Neuron (in vitro differentiated cells): ENCODE data around the gene PPM1A.

Experiments
- H2AFZ ChIP-seq: one replicate; pipeline ENCODE4 v1.6.1; 2013; ENCODE audit warnings: low read depth, mild to moderate bottlenecking, inconsistent platforms, low read length, moderate library complexity
- H3K27me3 ChIP-seq: one replicate; pipeline ENCODE4 v1.6.1; 2013; ENCODE audit warnings: low read length; ENCODE audit not compliant: insufficient read depth
- H3K36me3 ChIP-seq: one replicate; pipeline ENCODE4 v1.6.1; 2013; ENCODE audit warnings: low read length; ENCODE audit not compliant: insufficient read depth
- H3K4me1 ChIP-seq: one replicate; pipeline ENCODE4 v1.6.1; 2013; ENCODE audit warnings: low read length; ENCODE audit not compliant: insufficient read depth
- H3K4me3 ChIP-seq: 2 replicates; pipeline ENCODE4 v1.5.1; 2013; ENCODE audit warnings: mild to moderate bottlenecking, low read length, moderate library complexity
- H3K9me3 ChIP-seq: one replicate; pipeline ENCODE4 v1.6.1; 2013; ENCODE audit warnings: low read length

The PPM1A gene

DNA sequence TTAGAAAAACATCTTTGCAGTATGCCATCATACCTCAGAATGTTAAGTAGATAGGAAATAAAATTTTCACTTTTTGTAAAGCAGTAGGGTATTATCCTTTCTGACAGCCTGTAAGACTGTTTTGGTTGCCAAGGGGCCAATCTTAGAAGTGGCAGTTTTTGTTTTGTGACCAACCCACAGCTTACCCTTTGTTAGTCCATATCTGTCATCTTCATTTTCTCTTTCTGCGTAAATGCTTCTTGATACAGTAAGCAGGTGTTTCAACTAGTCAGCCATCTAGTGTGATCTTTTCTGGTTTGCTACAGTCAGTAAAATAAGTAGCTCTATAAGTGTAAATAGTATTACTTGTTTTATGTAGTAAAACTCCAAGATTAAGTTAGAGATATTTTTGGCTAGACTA lies 8.8 kb downstream of the PPM1A start:
- no peaks in the 10 kb centered on the region for H3K27me3 ChIP-seq
- peaks cover 8% of the 10 kb centered on the region for H3K4me1 ChIP-seq
- H3K36me3 ChIP-seq: no peaks in the 10 kb centered on the region
- no peak overlapping the region for H2AFZ ChIP-seq
- H3K9me3 ChIP-seq: no peaks in the 10 kb centered on the region
- no peak overlapping the region for H3K4me3 ChIP-seq

DNA sequence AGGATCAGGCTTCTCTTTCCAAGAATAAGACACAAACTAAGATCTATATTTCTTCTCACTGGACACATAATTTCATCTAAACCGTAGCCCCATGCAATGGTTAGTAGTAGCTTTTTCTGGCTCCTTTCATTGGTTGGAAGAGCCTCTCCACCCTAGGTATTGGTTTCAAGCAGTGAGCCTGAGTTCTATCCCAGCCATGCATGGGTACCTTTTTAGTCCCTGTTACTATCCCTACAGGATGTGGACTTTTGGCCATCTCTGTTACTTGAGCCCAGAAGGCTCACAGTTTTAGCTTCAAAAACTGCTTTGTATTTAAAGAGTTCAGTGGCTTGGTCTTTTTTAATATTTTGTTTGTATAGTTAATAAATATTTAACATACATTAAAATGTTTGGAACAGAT lies 16.1 kb downstream of the PPM1A start:
- Histone ChIP-seq H3K4me3 (no peak overlapping the region), H3K36me3 (no peaks in the 10 kb centered on the region), H3K9me3 (peaks cover 8% of the 10 kb centered on the region), H2AFZ (no peak overlapping the region), H3K4me1 (no peaks in the 10 kb centered on the region), H3K27me3 (no peaks in the 10 kb centered on the region)

GRCh38 chr14:60266021-60266937 lies 17.3 kb downstream of the PPM1A start:
- Histone ChIP-seq H3K4me3 (no peak overlapping the region), H3K9me3 (peaks cover 8% of the 10 kb centered on the region), H3K4me1 (no peaks in the 10 kb centered on the region), H2AFZ (no peak overlapping the region), H3K27me3 (no peaks in the 10 kb centered on the region), H3K36me3 (no peaks in the 10 kb centered on the region)

- Histone ChIP-seq H3K9me3 (no peaks in the 10 kb centered on the region), H2AFZ (no peak overlapping the region), H3K27me3 (no peaks in the 10 kb centered on the region), H3K4me1 (peaks cover 11% of the 10 kb centered on the region), H3K4me3 (no peak overlapping the region), H3K36me3 (no peaks in the 10 kb centered on the region)
Observed at GRCh38 chr14:60272177-60272576, 23.2 kb downstream of the PPM1A start.

- no peaks in the 10 kb centered on the region for H3K36me3 ChIP-seq
- no peak overlapping the region for H2AFZ ChIP-seq
- H3K4me3 ChIP-seq: no peak overlapping the region
- no peaks in the 10 kb centered on the region for H3K27me3 ChIP-seq
- no peaks in the 10 kb centered on the region for H3K9me3 ChIP-seq
- H3K4me1 ChIP-seq: peaks cover 11% of the 10 kb centered on the region
Observed at GRCh38 chr14:60273956-60274355, 24.9 kb downstream of the PPM1A start.

DNA sequence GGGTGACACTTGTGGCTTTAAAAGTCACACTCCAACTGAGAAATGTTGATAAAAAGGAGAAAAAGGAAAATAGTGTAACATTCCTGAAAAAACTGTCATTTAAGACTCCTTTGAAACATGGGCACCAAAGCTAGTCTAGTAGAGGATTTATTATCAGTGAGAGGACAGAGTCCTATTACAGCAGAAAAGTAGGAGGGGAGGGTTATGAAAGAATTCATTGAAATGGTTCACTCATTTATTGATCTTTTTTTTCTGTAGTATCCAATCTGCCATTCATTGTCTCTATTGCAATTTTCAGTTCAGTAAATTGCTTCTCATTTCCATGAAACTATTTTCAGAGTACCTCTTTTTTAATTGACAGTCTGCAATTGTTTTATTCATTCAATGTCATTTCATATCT lies 25.4 kb downstream of the PPM1A start:
- no peak overlapping the region for H3K4me3 ChIP-seq
- H3K27me3 ChIP-seq: no peaks in the 10 kb centered on the region
- no peak overlapping the region for H2AFZ ChIP-seq
- H3K4me1 ChIP-seq: peaks cover 11% of the 10 kb centered on the region
- no peaks in the 10 kb centered on the region for H3K36me3 ChIP-seq
- no peaks in the 10 kb centered on the region for H3K9me3 ChIP-seq

DNA sequence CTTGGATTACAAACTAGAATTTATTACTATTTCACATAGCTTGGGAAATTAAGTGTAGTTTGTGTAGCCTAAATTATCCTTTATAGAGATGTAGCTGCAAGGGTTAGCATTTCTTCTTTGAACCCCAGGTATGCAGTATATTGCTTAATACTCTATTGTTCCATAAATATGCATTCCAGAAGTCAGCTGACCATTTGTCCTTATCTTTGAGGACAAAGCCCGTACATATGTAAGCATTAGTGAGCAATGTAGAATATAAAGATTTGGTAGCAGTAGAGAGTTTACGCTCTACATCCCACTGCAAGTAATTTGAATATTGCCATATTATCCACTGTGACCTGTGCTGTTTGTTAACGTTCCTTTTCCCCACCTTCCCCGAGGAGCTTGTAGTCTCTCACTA lies 26.9 kb downstream of the PPM1A start:
- Histone ChIP-seq H2AFZ (no peak overlapping the region), H3K27me3 (no peaks in the 10 kb centered on the region), H3K9me3 (no peaks in the 10 kb centered on the region), H3K36me3 (no peaks in the 10 kb centered on the region), H3K4me3 (no peak overlapping the region), H3K4me1 (peaks cover 11% of the 10 kb centered on the region)

GRCh38 chr14:60276347-60276746 lies 27.3 kb downstream of the PPM1A start:
- Histone ChIP-seq H3K9me3 (no peaks in the 10 kb centered on the region), H3K27me3 (no peaks in the 10 kb centered on the region), H3K4me1 (peaks cover 11% of the 10 kb centered on the region), H3K36me3 (no peaks in the 10 kb centered on the region), H2AFZ (no peak overlapping the region), H3K4me3 (no peak overlapping the region)

GRCh38 chr14:60277605-60278190 lies 28.7 kb downstream of the PPM1A start:
- no peaks in the 10 kb centered on the region for H3K27me3 ChIP-seq
- peaks cover 6% of the 10 kb centered on the region for H3K36me3 ChIP-seq
- no peak overlapping the region for H2AFZ ChIP-seq
- H3K9me3 ChIP-seq: peaks cover 2% of the 10 kb centered on the region
- H3K4me3 ChIP-seq: no peak overlapping the region
- peaks cover 11% of the 10 kb centered on the region for H3K4me1 ChIP-seq

- no peak overlapping the region for H2AFZ ChIP-seq
- H3K27me3 ChIP-seq: no peaks in the 10 kb centered on the region
- peaks cover 7% of the 10 kb centered on the region for H3K36me3 ChIP-seq
- H3K9me3 ChIP-seq: peaks cover 2% of the 10 kb centered on the region
- no peak overlapping the region for H3K4me3 ChIP-seq
- peaks cover 11% of the 10 kb centered on the region for H3K4me1 ChIP-seq
Observed at GRCh38 chr14:60278350-60278749, 29.3 kb downstream of the PPM1A start.

DNA sequence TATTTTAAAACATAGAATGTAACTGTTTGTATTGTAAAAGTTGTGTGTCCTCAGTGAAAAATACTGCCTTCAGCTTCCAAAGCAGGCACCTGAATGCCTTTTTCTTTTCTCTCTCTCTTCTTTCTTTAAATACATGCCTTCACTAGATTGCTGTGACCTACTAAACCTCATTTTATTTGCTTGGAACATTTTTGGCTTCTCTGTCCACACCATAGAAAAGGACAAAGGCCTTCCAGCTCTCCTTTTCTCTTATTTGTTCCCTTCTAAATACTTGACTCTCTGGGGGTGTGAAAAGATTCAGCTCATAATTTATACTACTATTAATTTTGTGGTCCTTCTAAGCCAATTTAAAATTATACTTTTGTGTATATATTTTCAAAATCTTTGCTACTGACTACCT lies 38.4 kb downstream of the PPM1A start:
- Histone ChIP-seq H3K36me3 (peaks cover 21% of the 10 kb centered on the region), H2AFZ (no peak overlapping the region), H3K4me1 (no peaks in the 10 kb centered on the region), H3K27me3 (no peaks in the 10 kb centered on the region), H3K9me3 (peaks cover 2% of the 10 kb centered on the region), H3K4me3 (no peak overlapping the region)

GRCh38 chr14:60288279-60288678 lies 39.3 kb downstream of the PPM1A start:
- Histone ChIP-seq H3K4me3 (no peak overlapping the region), H3K36me3 (peaks cover 26% of the 10 kb centered on the region), H3K9me3 (no peaks in the 10 kb centered on the region), H2AFZ (no peak overlapping the region), H3K27me3 (no peaks in the 10 kb centered on the region), H3K4me1 (no peaks in the 10 kb centered on the region)

DNA sequence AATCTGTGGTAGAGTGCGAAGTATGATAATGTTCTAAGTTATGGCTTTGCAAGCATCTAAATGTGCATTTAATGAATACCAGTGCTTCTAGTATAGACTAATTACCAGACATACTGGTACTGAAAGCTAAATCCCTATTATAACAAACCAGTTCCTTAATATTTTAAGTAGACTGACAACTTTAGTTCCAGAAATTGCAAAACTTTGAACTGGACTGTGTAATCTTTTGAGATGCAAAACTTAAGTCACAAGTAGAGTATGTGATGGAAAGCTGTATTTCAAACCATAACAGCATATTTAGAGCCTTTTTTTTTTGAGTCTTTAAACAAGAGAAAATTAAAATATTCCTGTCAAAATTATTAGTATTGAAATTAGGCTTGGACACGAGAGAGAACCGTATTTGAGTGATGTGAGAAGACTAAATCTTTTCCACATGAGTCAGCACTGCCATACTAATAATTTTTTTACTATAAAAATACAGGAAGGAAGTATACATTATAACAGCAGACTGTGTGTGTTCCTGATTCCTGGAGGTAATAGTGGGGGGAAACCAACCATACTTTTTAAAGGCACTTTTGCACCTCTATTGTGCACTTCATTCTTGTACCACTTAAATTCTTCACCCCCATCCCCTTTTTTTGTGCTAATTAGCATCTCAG lies 45.5 kb downstream of the PPM1A start:
- Histone ChIP-seq H3K27me3 (no peaks in the 10 kb centered on the region), H2AFZ (no peak overlapping the region), H3K4me1 (no peaks in the 10 kb centered on the region), H3K36me3 (peaks cover 19% of the 10 kb centered on the region), H3K9me3 (no peaks in the 10 kb centered on the region), H3K4me3 (no peak overlapping the region)
